Measurements from ENCODE around the gene TMEM116.
"Not testable (repeated sequence)": the region's sequence is repeated elsewhere in the genome, so short reads cannot be mapped to it uniquely, and the experiment has no call there.

Gene TMEM116

DNA sequence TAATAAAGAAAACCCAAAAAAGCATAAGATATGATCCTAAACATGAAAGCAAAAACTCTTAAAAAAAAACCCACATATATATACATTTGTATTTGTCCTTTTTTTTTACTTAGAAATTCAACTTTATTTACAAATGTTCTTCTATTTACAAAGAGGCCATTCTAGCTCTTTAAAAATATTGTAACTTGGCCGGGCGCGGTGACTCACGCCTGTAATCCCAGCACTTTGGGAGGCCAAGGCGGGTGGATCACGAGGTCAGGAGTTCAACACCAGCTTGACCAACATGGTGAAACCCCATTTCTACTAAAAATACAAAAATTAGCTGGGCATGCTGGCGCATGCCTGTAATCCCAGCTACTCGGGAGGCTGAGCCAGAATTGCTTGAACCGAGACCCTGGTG is 13.8 kb downstream of the TMEM116 start:
- not testable (repeated sequence) for H3K36me3 Mint-ChIP-seq (ENCODE audit: low read depth); H3K27me3 Mint-ChIP-seq; H3K4me3 Mint-ChIP-seq; DNase-seq; H3K9me3 Mint-ChIP-seq
- Mint-ChIP-seq H3K4me1 (ENCODE audit: low read depth) (peaks cover 74% of the 10 kb centered on the region), H3K27ac (peak overlapping the region; percentile 69)

DNA sequence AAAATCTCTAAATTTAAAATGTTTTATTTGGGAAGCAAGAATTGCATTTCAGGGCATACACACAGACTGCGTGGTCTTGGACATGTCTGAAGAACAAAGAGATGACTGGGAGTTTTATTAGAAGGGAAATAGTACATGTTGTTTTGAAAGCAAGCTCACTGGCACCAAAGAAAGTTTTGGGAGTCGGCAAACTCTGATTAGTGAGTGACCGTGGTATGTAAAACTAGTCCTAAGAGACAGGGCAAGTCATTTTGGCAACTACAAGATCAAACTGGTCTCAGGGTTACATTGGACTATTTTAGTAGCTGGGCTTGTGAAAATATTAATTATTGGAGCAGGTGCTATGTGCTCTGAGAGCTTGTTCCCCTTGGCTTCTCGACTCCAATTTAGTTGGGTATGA is 14.9 kb downstream of the TMEM116 start:
- H3K27me3 Mint-ChIP-seq: no peaks in the 10 kb centered on the region
- peaks cover 83% of the 10 kb centered on the region for H3K4me1 Mint-ChIP-seq (ENCODE audit: low read depth)
- no peak for DNase-seq
- no peak overlapping the region for H3K4me3 Mint-ChIP-seq
- peaks cover 6% of the 10 kb centered on the region for H3K36me3 Mint-ChIP-seq (ENCODE audit: low read depth)
- H3K27ac Mint-ChIP-seq: peak overlapping the region; percentile 69
- H3K9me3 Mint-ChIP-seq: no peaks in the 10 kb centered on the region

DNA sequence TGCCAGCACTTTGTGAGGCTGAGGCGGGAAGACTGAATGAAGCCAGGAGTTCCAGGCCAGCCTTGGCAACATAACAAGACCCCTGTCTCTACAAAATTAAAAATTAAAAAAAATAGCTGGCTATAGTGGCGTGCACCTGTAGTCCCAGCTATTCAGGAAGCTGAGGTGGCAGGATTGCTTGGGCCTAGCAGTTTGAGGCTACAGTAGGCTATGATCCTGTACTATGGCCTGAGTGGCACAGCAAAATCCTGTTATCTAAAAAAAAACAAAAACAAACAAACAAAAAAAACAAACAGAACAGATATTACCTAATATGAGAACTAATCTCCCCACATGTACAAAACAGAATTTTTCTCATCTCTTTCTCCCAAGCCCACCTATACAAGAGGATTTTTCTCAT is 15.7 kb downstream of the TMEM116 start:
- peak overlapping the region; percentile 14 for H3K27ac Mint-ChIP-seq
- H3K4me1 Mint-ChIP-seq (ENCODE audit: low read depth): peaks cover 84% of the 10 kb centered on the region
- no peaks in the 10 kb centered on the region for H3K27me3 Mint-ChIP-seq
- H3K4me3 Mint-ChIP-seq: no peak overlapping the region
- no peak for DNase-seq
- H3K36me3 Mint-ChIP-seq (ENCODE audit: low read depth): peaks cover 2% of the 10 kb centered on the region
- no peaks in the 10 kb centered on the region for H3K9me3 Mint-ChIP-seq

DNA sequence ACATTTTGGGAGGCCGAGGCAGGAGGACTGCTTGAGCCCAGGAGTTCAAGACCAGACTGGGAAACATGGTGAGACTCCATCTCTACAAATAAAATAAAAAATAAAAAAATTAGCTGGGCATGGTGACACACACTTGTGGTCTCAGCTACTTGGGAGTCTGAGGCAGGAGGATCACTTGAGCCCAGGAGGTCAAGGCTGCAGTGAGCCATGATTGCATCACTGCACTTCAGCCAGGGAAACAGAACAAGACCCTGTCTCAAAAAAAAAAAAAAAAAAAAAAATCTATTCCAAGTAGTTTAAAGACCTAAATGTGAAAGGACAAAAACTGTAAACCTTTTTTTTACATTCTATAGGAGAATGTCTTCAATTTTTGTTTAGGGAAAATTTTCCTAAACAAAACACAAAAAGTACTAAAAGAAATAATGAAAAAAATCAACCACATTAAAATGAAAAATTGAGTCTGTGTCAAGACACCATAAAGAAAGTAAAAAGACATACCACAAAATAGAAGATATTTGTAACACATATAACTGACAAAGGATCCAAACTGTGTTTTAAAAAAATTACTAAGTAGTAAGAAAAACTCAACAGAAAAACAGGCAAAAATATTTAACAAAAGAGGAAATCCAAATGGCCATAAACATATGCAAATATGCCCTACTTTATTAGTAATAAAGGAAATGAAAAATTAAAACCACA is 17.0 kb downstream of the TMEM116 start:
- Mint-ChIP-seq H3K27ac (peak overlapping the region; percentile 27), H3K4me3 (no peak overlapping the region), H3K27me3 (no peaks in the 10 kb centered on the region), H3K9me3 (no peaks in the 10 kb centered on the region), H3K36me3 (ENCODE audit: low read depth) (peaks cover 2% of the 10 kb centered on the region), H3K4me1 (ENCODE audit: low read depth) (peaks cover 80% of the 10 kb centered on the region)
- no peak for DNase-seq

DNA sequence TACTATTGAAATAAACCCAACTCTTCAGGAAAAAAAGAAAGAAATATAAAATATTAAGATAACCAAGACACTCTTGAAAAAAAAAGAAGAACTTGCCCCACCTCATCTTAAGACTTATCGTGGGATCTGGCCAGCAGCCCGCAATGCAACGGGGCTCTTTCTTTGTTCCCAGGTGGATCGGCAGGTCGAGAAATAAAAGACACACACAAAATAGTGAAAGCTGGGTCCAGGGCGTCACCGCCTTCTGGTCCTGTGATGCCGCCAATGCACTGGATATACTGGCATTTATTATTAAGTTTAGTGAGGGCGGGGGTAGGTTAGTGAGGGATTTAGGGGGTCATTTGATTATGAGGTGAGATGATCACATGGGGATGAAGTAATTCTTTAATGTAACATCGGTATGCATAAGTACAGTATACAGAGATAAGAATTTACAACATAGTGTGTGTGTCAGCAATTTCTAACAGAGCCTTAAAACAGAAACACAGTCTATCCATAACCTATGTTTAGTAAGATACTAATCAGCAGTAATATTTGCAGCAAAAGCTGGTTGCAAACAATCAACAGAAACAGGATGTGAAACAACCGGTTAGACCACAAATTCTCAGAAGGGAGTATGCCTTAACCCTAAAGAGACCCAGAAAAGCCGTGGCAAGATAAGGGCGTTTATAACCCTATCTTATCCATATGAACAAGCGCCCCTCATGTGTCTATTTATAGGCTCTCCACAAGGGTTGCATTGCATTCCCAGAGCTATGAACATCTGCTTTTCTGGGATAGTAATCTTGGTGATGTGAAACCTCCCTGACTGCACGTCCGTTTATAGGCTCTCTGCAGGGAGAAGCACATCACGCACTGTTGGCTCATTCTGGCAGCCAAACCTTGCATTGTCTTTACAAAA is 18.5 kb downstream of the TMEM116 start:
- H3K27ac Mint-ChIP-seq: peak overlapping the region; percentile 78
- H3K36me3 Mint-ChIP-seq (ENCODE audit: low read depth); H3K9me3 Mint-ChIP-seq; H3K27me3 Mint-ChIP-seq; DNase-seq: not testable (repeated sequence)
- H3K4me1 Mint-ChIP-seq (ENCODE audit: low read depth): peaks cover 72% of the 10 kb centered on the region
- H3K4me3 Mint-ChIP-seq: peak overlapping the region; percentile 80

DNA sequence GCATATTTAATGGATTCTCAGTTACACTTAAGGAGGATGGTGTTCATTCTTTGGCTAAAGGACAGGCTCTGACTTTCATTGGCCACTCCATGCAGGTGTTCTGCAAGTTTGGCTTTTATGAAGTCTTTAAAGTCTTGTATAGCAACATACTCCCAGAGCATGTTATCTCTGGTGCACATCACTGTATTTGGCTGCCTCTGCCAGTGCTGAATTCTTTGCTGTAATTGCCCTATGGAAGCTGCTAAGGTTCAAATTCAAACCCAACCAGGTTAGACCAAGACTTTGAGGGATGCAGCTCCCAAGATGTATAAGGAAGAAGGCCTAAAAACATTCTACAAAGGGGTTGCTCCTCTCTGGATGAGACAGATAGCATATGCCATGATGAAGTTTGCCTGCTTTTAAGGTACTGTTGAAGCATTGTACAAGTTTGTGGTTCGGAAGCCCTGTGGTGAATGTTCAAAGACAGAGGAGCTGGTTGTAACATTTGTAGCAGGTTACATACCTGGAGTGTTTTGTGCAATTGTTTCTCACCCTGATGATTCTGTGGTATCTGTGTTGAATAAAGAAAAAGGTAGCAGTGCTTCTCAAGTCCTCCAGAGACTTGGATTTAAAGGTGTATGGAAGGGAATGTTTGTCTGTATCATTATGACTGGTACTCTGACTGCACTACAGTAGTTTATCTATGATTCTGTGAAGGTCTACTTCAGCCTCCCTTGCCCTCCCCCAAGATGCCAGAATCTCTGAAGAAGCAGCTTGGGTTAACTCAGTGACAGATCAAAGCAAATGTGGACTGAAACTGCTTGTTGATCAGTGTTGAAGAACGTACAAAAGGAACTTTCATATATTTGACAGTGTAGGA is 19.4 kb downstream of the TMEM116 start:
- no peaks in the 10 kb centered on the region for H3K9me3 Mint-ChIP-seq
- H3K4me1 Mint-ChIP-seq (ENCODE audit: low read depth): peaks cover 71% of the 10 kb centered on the region
- H3K27me3 Mint-ChIP-seq: no peaks in the 10 kb centered on the region
- peak overlapping the region; percentile 48 for H3K27ac Mint-ChIP-seq
- DNase-seq: no peak
- H3K4me3 Mint-ChIP-seq: peak overlapping the region; percentile 80
- peaks cover 7% of the 10 kb centered on the region for H3K36me3 Mint-ChIP-seq (ENCODE audit: low read depth)

DNA sequence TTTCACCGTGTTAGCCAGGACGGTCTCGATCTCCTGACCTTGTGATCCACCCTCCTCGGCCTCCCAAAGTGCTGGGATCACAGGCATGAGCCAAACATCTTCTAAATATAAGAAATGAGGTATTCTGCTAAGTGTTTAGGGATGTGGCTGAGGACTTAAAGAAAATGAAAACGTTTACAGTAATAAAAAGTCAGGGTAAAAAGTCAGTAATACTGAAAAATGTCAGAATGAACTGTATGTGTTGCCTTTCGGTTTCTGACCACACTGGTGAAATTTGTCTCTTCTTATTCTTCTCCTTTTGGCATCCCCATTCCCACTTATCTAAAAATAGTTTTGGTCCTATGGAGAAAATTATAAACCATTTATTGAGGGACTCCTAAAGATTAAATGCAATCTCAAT is 20.5 kb downstream of the TMEM116 start:
- H3K4me1 Mint-ChIP-seq (ENCODE audit: low read depth): peaks cover 68% of the 10 kb centered on the region

DNA sequence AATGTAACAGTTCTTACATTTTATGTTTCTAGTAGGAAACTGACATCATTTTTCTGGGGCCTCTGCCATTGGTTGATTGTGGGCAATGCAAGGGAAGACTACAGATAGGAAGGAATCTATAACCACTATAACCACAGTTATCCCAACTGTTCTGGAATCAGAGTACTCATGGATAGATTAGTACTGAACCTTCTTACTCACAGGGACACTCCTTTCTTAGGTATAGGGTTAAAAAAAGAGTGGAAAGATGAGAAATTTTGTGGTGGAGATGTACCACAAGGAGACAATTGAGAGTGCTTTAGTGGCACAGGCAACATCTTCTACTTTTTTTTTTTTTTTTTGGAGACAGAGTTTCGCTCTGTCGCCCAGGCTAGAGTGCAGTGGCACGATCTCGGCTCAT is 21.0 kb downstream of the TMEM116 start:
- peaks cover 64% of the 10 kb centered on the region for H3K4me1 Mint-ChIP-seq (ENCODE audit: low read depth)
- peak overlapping the region; percentile 1 for H3K4me3 Mint-ChIP-seq
- no peak for DNase-seq
- peak overlapping the region; percentile 42 for H3K27ac Mint-ChIP-seq
- H3K9me3 Mint-ChIP-seq: no peaks in the 10 kb centered on the region
- H3K27me3 Mint-ChIP-seq: no peaks in the 10 kb centered on the region
- H3K36me3 Mint-ChIP-seq (ENCODE audit: low read depth): peaks cover 7% of the 10 kb centered on the region

More for the DNA sequence above, 20.5 kb downstream of the TMEM116 start:
- Mint-ChIP-seq H3K27ac (peak overlapping the region; percentile 42), H3K9me3 (no peaks in the 10 kb centered on the region), H3K4me3 (peak overlapping the region; percentile 1), H3K36me3 (ENCODE audit: low read depth) (peaks cover 7% of the 10 kb centered on the region), H3K27me3 (no peaks in the 10 kb centered on the region)
- no peak for DNase-seq

DNA sequence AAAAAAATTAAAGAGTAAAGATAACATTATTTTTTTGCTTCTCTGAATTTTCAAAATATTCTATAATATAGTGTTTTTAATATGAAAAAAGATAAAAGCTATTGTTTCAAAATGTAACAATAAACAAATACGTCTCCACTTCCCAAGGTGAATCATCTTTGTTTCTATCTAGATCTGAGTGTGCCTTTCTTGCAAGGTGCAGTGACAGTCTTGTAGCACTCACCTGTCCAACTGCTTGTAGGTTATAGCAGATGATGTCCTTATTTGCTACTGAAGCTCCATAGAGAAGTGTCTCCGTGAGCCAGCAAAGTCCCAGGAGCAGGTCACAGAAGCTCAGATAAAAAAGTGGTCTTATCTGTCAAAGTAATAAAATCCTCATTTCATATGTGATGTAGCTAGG is 21.4 kb downstream of the TMEM116 start:
- Mint-ChIP-seq H3K27me3 (no peaks in the 10 kb centered on the region), H3K4me1 (ENCODE audit: low read depth) (peaks cover 60% of the 10 kb centered on the region), H3K27ac (peak overlapping the region; percentile 42), H3K9me3 (no peaks in the 10 kb centered on the region), H3K4me3 (peak overlapping the region; percentile 1), H3K36me3 (ENCODE audit: low read depth) (peaks cover 7% of the 10 kb centered on the region)
- DNase-seq: no peak

DNA sequence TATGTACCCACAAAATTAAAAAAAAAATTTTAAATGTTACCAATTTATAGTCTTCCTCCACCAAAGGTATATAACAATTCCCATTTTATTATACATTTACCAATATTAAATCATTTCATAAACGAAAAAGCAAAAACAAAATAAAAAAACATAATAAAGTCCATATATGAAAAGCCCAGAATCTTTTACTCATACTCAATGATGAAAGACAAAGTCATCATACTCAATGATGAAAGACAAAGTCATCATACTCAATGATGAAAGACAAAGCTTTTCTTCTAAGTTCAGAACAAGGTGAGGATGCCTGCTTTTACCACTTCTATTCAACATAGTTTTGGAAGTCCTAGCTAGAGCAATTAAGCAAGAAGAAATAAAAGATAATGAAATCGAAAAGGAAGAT is 28.1 kb downstream of the TMEM116 start:
- DNase-seq: no peak
- Mint-ChIP-seq H3K9me3 (no peaks in the 10 kb centered on the region), H3K4me3 (no peak overlapping the region), H3K27ac (no peak overlapping the region), H3K4me1 (ENCODE audit: low read depth) (peaks cover 24% of the 10 kb centered on the region), H3K27me3 (no peaks in the 10 kb centered on the region), H3K36me3 (ENCODE audit: low read depth) (peaks cover 3% of the 10 kb centered on the region)

DNA sequence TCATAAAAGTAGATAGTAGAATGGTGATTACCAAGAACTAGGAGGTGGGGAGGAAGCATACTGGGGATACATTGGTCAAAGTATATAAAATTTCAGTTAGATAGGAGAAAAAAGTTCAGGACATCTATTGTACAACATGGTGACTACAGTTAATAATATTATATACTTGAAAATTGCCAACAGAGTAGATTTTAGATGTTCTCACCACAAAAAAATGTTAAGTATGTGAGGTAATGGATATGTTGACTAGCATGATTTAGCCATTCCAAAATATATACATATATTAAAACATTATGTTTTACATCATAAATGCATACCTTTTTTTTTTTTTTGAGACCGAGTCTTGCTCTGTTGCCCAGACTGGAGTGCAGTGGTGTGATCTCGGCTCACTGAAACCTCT is 31.0 kb downstream of the TMEM116 start:
- no peak for DNase-seq
- Mint-ChIP-seq H3K27ac (no peak overlapping the region), H3K9me3 (no peaks in the 10 kb centered on the region), H3K27me3 (no peaks in the 10 kb centered on the region), H3K36me3 (ENCODE audit: low read depth) (peaks cover 3% of the 10 kb centered on the region), H3K4me3 (no peak overlapping the region), H3K4me1 (ENCODE audit: low read depth) (peaks cover 26% of the 10 kb centered on the region)

DNA sequence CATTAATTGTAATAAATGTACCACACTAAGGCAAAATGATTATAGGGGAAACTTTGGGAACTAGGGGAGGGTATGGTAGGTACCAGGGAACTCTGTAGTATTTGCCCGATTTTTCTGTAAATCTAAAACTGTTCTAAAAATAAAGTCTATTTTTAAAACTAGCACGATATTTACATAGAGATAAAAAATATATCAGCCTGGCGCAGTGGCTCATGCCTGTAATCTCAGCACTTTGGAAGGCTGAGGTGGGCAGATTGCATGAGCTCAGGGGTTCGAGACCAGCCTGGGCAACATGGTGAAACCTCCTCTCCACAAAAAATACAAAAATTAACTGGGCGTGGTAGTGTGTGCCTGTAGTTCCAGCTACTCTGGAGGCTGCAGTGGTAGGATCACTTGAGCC is 32.4 kb downstream of the TMEM116 start:
- peaks cover 3% of the 10 kb centered on the region for H3K36me3 Mint-ChIP-seq (ENCODE audit: low read depth)
- no peaks in the 10 kb centered on the region for H3K27me3 Mint-ChIP-seq
- peaks cover 34% of the 10 kb centered on the region for H3K4me1 Mint-ChIP-seq (ENCODE audit: low read depth)
- H3K4me3 Mint-ChIP-seq: no peak overlapping the region
- H3K9me3 Mint-ChIP-seq: no peaks in the 10 kb centered on the region
- no peak for DNase-seq
- no peak overlapping the region for H3K27ac Mint-ChIP-seq

DNA sequence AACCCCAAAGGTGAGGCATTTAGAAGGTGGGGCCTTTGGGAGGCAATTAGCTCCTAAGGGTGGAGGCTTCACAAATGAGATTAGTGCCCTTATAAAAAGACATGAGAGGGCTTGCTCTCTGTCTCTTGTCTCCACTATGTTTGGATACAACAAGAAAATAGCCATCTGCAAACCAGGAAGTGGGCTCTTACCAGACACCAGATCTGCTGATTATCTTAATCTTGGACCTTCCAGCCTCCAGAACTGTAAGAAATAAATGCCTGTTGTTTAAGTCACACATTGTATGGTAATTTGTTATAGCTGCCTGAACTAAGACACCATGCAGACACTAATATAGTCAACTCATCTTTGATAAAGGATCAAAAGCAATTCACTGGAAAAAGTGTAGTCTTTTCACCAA is 34.4 kb downstream of the TMEM116 start:
- DNase-seq: no peak
- H3K27ac Mint-ChIP-seq: peak overlapping the region; percentile 14
- H3K4me3 Mint-ChIP-seq: no peak overlapping the region
- peaks cover 34% of the 10 kb centered on the region for H3K4me1 Mint-ChIP-seq (ENCODE audit: low read depth)
- H3K9me3 Mint-ChIP-seq: no peaks in the 10 kb centered on the region
- H3K36me3 Mint-ChIP-seq (ENCODE audit: low read depth): peaks cover 3% of the 10 kb centered on the region
- no peaks in the 10 kb centered on the region for H3K27me3 Mint-ChIP-seq

DNA sequence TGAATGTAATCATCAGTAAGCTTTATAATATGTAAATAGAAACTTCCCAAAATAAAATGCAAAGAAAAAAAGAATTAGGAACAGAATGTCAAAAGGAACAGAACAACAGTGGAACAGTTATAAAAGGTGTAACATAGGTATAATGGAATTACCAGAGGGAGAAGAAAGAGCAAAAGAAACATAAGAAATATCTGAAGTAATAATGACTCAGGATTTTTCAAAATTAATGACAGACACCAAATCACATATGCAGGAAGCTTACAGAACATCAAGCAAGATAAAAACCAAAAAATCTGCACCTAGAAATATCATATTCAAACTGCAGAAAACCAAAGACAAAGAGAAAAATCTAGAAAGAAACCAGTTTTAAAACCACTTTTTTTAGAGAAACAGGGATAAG is 36.1 kb downstream of the TMEM116 start:
- peaks cover 9% of the 10 kb centered on the region for H3K36me3 Mint-ChIP-seq (ENCODE audit: low read depth)
- no peaks in the 10 kb centered on the region for H3K27me3 Mint-ChIP-seq
- H3K9me3 Mint-ChIP-seq: no peaks in the 10 kb centered on the region
- no peak for DNase-seq
- no peak overlapping the region for H3K4me3 Mint-ChIP-seq
- H3K27ac Mint-ChIP-seq: peak overlapping the region; percentile 31
- H3K4me1 Mint-ChIP-seq (ENCODE audit: low read depth): peaks cover 30% of the 10 kb centered on the region
